Right ventricle myocardium inferior (tissue), 1 donor: ENCODE data around the gene OR8U1. TPM values are rescaled to one million over a fixed set of nuclear protein-coding genes. Genes with fewer than 3 reads are reported as not detected.
A peak's percentile ranks its signal among the peaks of the same experiment; 100 is the strongest.
"Not testable (repeated sequence)": the region's sequence is repeated elsewhere in the genome, so short reads cannot be mapped to it uniquely, and the experiment has no call there.

Experiments
- ATAC-seq: fragments of 200-7000 bp; cut with Tn5 transposase; one replicate; pipeline ENCODE4 v1.9.1; 2020; ENCODE audit warnings: mild to moderate bottlenecking, moderate library complexity
- DNase-seq: peaks from one replicate; pipeline ENCODE4 v3.0.0; 2021; ENCODE audit errors: missing footprints
- intact Hi-C: fragments of 100-400 bp; cut with DNase I; formaldehyde crosslinking; loops from one replicate; pipeline ENCODE4 v1.11.0; 2022
- long read RNA-seq: library from polyadenylated mRNA; unstranded; transcript quantifications from one replicate; pipeline ENCODE4 v2.0.0, GENCODE V29; 2021
- total RNA-seq: library from RNA; stranded (reverse); fragmentation: NEBNext Ultra II Directional; extraction: Animal tissue kit (Norgen Biotek cat#: 25700); gene quantifications from one replicate; pipeline ENCODE4 v1.2.1, GENCODE V29; 2021
- donor health status: DM: no; HTN: yes; CAD: no; lungs with severe emphysema.

OR8U1 gene
- not detected for total RNA-seq
- long read RNA-seq: 0 reads

DNA sequence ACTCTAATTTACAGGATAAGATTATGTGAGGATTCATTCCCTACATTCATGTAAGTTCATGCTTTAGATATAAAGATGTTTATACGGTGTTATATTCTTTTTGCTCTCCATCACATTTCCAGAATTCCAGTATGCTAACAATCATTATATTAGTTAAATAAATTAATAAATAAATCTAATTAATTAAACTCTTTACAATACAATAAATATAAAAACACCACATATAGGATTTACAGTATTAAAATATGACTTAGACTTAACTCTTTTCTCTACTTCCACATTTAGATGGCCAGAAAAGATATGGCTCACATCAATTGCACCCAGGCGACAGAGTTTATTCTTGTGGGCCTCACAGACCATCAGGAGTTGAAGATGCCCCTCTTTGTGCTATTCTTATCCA, at the start of gene OR8U1:
Gene OR8U1, plus strand, starts transcription at position 301 of the 400 bp plus-strand sequence. Its CDS starts 0 bp downstream, at position 301.
- no peak for ATAC-seq
- intact Hi-C loops: no loop called here

DNA sequence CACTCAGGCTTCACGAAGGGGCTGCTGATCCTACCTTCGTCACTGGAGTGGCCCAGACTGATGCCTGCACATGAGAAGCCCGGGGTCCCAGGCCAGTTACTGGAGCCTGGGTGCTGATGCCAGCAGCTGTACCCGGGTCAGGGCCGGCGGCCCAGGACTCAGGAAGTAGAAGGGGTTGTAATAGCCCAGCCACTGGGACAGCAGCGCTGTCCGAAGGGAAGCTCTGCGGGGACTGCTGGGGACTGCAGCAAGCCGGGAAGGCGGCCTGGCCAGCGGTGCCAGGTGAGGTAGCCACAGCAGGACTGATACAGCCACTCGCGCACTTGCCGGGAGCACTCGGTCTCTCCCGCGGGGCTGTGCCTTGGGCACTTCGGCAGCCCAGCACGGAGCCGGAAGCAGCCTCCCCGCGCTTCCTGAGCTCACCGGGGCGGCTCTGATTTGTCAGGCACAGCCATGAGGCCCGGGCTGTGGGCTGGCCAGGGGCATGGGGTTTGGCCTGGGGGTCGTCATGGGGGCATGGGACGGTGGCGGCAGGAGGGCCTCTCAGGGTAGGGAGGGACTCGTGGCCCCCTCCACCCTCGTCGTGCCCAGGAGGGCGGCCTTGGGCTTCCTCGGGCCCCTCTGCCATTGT, 43.4 kb upstream of the OR8U1 start:
- DNase-seq (peak; percentile 62), ATAC-seq (no peak)
- intact Hi-C loops: no loop called here

More for the DNA sequence above, at the start of gene OR8U1:
- DNase-seq: no peak

DNA sequence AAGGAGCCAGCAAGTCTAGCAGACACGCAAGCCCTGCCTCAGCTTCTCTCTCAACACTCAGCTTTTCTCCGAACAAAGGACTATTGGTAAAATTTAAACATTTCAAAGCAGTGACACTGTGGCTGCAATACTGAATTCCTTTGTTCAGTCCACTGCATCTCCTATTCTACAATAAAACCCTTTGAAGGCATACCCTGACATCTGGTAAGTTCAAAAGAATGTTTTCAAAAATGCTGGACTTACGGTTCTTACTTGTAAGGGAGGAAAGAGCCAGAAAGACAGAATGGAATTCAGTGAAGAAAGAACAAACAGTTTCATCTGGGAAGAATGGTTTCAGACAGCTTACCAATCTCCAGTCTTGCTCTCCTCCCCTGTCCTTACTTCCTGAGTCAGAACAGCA, 42.3 kb upstream of the OR8U1 start:
- intact Hi-C loops: no loop called here

DNA sequence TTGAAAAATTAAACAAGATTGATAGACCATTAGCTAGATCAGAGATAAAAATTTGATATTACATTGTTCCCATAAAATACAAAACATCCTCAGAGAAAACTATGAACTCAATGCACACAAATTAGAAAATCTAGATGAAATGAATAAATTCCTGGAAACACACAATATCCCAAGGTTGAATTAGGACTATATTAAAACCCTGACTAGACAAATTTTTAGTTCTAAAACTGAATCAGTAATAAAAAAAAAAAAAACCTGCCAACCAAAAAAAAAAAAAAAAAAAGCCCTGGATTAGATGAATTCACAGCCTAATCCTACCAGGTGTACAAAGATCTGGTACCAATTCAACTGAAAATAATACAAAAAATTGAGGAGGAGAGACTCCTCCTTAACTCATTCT, 35.1 kb upstream of the OR8U1 start:
- DNase-seq (no peak), ATAC-seq (no peak)
- intact Hi-C loops: no loop called here

More for the DNA sequence above, 42.3 kb upstream of the OR8U1 start:
- no peak for DNase-seq
- ATAC-seq: no peak

DNA sequence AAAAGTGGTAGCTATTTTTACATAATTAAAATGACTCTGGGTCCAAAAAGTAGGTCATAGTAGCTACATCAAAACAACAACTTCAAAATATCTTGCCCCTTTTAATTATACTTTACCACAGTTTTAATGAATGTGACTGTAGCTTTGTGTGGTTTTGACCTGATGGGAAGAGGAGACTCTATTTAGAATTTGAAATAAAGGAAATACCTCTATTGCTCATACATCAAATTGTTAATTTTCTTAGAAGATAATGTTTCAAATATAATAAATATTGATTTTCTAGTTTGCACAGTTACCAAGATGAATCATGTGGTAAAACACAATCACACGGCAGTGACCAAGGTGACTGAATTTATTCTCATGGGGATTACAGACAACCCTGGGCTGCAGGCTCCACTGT, 29.7 kb upstream of the OR8U1 start, which contains the start of gene OR8K1:
Gene OR8K1, plus strand, starts transcription at position 301 of the 400 bp plus-strand sequence. Its CDS starts 0 bp downstream, at position 301.
- intact Hi-C loops: no loop called here
- ATAC-seq: no peak
- DNase-seq: no peak

DNA sequence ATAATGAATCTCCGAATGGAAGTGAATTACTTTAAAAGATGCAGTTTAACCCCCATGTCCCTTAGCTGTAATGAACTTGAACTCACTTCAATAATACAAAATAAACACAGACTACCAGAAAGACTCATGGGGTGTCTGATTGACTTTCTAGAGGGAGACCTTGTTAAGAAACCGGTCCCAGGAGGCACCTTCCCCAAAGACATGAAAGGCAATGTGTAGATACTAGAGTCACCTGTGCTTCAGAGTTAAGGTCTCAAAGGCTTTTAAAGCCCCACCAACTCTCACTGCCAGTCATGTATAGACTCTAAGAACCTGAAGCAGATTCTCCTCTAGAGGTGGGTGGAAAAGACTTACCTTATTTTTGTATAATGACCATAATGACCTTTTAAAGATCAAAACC, 21.4 kb upstream of the OR8U1 start, which contains the start of gene OR8J1:
Gene OR8J1, plus strand, starts transcription at position 301 of the 400 bp plus-strand sequence. CDS start 5,956 bp downstream, outside the sequence.
- intact Hi-C loops: no loop called here
- ATAC-seq: no peak
- no peak for DNase-seq

DNA sequence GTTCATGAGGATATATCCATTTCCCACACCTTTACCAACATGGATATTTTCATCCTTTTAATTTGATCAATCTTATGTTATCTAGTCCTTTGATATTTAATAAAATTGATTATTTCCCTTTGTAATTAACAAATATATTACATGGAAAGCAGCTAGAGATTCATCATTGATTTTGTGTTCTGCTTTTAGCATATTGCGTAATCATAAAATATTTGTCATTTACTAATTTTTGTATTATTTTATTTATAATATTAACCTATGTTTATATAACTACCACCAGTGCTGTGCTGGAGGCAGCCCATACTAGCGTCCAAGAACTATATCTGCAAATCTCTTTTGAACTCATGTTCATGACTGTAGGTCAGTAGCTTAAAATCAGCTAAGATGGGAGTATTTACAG, 4.7 kb downstream of the OR8U1 start:
- ATAC-seq: no peak
- intact Hi-C loops: no loop called here
- DNase-seq: no peak

DNA sequence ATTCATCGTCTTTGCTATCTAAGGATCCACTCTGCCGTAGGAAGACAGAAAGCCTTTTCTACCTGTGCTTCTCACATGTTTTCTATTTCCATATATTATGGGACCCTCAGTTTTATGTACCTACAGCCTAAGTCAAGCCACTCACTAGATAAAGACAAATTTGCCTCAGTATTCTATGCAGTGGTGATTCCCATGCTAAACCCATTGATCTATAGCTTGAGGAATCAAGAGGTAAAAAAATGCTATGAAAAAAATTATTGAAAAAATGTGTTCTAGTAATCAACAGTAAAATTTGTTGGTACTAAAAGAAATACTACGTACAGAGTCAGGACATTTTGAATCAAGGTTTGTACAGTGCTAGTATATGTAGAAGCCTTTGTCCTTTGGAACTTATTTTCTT, 19.0 kb downstream of the OR8U1 start:
- intact Hi-C loops: no loop called here
- ATAC-seq (no peak), DNase-seq (no peak)

DNA sequence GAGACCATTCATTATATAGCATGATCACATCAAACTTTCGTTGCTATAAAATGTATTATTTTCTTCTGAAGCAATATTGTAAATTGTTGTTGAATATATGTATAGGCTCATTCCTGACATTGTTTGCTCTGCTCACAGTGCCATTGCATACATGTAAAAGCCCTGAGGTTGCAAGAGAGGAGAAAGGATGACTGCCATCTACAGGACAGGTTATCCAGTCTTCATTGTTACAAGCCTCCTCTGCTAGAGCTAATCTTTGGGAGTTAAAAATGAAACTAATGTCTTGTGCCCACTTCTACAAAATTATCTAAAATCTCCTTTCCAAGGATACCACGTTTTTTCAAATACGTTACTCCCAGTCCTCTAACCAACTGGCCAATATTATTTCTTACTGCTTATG, 20.6 kb downstream of the OR8U1 start:
- ATAC-seq (no peak), DNase-seq (no peak)
- intact Hi-C loops: no loop called here

DNA sequence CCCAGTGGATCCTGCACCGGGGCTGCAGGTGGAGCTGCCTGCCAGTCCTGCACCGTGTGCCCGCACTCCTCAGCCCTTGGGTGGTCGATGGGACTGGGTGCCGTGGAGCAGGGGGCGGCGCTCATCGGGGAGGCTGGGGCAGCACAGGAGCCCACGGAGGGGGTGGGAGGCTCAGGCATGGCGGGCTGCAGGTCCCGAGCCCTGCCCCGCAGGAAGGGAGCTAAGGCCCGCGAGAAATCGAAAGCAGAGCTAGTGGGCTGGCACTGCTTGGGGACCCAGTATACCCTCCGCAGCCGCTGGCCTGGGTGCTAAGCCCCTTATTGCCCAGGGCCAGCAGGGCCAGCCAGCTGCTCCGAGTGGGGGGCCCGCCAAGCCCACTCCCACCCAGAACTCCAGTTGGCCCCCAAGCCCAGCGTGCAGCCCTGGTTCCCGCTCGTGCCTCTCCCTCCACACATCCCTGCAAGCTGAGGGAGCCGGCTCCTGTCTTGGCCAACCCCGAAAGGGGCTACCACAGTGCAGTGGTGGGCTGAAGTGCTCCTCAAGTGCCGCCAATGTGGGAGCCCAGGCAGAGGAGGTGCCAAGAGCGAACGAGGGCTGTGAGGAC, 26.5 kb downstream of the OR8U1 start:
- intact Hi-C loops, ATAC-seq: not testable (repeated sequence)
- DNase-seq: peak; percentile 42

DNA sequence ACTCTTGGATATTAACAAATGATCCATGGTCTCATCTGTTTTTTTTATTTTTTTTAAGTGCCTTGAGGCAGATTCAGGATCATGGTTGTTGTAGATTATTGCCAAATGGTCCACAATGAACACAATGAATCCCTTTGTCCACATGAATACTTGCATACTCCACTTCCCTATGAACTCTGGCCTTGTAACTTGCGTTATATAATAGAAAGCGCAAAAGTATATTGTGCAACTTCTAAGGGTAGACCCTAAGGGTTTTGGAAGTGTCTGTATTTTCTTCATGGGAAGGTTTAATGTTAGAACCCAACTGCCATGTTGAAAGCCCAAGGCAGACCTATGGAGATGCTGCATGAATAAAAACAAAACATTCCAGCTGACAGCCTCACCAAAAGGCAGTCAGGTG, 29.0 kb downstream of the OR8U1 start:
- intact Hi-C loops: no loop called here
- no peak for ATAC-seq
- no peak for DNase-seq

DNA sequence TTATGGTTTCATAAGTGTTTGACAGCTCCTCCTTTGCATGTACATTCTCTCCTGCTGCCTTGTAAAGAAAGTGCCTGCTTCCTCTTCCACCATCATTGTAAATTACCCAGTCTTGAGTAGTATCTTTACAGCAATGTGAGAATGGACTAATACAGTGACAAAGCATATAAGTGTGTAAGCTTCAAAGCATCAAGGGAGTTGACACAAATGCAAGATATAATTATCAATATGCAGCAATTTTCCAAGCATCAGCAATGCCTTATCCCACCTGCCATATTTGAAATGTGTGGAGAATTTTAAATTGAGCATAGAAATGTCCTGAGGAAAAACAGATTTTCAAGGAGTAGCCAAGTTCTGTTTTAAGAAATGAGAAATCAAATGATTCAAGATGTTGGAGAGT, 35.4 kb downstream of the OR8U1 start:
- intact Hi-C loops: no loop called here
- no peak for DNase-seq
- no peak for ATAC-seq

DNA sequence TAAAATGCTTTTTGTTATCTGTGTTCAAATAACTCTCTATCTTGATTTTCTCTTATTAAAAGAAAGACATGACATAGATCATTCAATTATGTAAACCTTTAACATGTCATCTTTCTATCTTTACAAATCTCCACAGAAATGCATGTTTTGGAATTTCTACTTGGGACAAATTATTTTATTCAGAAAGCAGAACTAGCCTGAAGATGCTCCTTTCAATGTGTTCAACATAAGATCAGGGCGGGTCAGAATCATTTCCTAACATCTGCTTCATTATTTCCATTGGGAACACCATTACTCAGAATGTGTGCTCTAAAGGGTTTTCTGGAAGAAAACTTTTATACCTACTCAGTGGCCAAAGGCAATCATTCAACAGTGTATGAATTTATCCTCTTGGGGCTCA, 37.0 kb downstream of the OR8U1 start, which contains the start of gene OR5AL1:
Gene OR5AL1, plus strand, starts transcription at position 301 of the 400 bp plus-strand sequence.
- intact Hi-C loops: no loop called here
- DNase-seq (no peak), ATAC-seq (no peak)

Other genes with a start within 250 kb of the OR8U1 start
- gene OR8J3, start 235.4 kb upstream of the OR8U1 start, total RNA-seq: not detected
- gene OR8K5, start 215.3 kb upstream of the OR8U1 start, total RNA-seq: not detected
- not detected for gene OR5J2, start 199.0 kb upstream of the OR8U1 start, total RNA-seq
- not detected for gene OR5T2, start 141.4 kb upstream of the OR8U1 start, total RNA-seq
- gene OR5T3, start 123.4 kb upstream of the OR8U1 start, total RNA-seq: not detected
- not detected for gene OR5T1, start 101.5 kb upstream of the OR8U1 start, total RNA-seq
- not detected for gene OR8H1, start 83.4 kb upstream of the OR8U1 start, total RNA-seq
- gene OR8K3, start 60.5 kb upstream of the OR8U1 start, total RNA-seq: not detected
- not detected for gene OR8K1, start 29.6 kb upstream of the OR8U1 start, total RNA-seq
- gene OR8J1, start 21.3 kb upstream of the OR8U1 start, total RNA-seq: not detected
- not detected for gene OR5AL1, start 37.1 kb downstream of the OR8U1 start, total RNA-seq
- not detected for gene OR5M3, start 97.7 kb downstream of the OR8U1 start, total RNA-seq
- not detected for gene OR5M8, start 115.7 kb downstream of the OR8U1 start, total RNA-seq
- gene OR5M11, start 167.6 kb downstream of the OR8U1 start, total RNA-seq: not detected
- gene OR5M10, start 202.1 kb downstream of the OR8U1 start, total RNA-seq: not detected
- not detected for gene OR5M1, start 239.2 kb downstream of the OR8U1 start, total RNA-seq